Renal cortex interstitium (tissue), 11 donors: ENCODE measurements around the gene ATP9B. TPM values are rescaled to one million over a fixed set of nuclear protein-coding genes. Genes with fewer than 3 reads are reported as not detected.

Experiments
- DNase-seq, 11 donors: peaks; one replicate each; pipeline ENCODE4 v3.0.0-alpha.2; 2013; ENCODE audit warnings: low read depth in 9 of 11, low spot score in 4 of 11; ENCODE audit errors: extremely low read depth in 1 of 11
- polyA plus RNA-seq, 3 donors: library from polyadenylated mRNA; unstranded; fragments of 120-200 nt; gene quantifications; one replicate each; pipeline ENCODE4 v1.2.1, GENCODE V29; 2013; ENCODE audit not compliant: insufficient read length in 3 of 3

Gene ATP9B
- polyA plus RNA-seq, 3 donors: 31.4 to 41.0 (median 38.5) TPM

DNA sequence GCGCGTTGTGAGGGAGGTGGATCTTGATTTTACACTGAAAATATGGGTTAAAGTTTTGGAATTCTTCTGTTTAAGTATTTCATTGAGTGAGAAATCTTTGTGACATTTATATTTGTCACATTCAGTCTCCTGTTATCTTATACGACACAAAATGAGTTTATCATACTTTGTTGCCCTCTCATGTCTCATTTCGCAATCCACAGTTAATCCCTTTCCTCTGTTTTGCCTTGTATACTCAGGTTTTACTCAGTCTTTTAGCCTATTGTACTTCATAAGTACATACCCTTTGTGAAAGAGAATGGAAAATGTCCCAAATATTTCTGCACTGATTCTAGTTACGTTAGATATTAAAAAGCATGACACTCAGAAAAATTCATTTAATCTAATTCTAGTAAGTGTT is 142.7 kb downstream of the ATP9B start:
- no peak for DNase-seq

DNA sequence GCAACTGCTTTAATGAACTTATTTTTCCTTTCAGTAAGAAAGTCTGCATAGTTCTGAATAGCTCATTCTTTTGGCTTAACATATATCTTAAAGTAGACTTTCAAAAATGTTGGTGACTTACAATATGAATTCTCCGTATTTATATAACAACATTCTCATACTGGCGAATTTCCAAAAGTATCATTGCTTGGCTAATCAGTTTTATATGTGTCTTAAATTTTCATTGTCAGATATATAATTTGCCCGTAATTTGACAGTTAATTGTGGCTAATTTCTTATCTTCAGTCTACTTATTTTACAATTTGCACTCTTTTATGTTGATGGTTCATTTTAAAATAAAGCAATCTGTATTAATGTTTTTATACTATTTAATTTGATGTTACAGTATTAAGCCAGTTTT is 144.9 kb downstream of the ATP9B start:
- no peak for DNase-seq

DNA sequence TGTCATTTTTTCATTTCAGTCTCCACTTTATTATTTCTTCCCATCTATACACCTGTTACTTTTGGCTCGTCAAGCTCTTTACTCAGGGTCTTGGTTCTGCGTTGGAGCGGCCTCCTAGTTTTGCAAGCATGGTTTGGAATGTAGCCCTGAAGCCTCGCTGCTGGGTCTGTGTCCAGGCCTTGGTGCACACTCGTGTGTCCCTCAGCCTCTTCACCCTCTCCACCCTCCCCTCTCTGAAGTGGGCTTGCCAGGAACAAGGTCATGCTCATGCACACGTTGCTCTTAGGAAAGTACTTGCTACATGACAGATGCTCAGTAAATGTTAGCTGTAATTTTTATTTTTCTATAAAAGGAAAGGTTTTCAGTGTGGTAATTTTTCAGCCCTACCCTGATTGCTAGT is 147.0 kb downstream of the ATP9B start:
- no peak for DNase-seq

DNA sequence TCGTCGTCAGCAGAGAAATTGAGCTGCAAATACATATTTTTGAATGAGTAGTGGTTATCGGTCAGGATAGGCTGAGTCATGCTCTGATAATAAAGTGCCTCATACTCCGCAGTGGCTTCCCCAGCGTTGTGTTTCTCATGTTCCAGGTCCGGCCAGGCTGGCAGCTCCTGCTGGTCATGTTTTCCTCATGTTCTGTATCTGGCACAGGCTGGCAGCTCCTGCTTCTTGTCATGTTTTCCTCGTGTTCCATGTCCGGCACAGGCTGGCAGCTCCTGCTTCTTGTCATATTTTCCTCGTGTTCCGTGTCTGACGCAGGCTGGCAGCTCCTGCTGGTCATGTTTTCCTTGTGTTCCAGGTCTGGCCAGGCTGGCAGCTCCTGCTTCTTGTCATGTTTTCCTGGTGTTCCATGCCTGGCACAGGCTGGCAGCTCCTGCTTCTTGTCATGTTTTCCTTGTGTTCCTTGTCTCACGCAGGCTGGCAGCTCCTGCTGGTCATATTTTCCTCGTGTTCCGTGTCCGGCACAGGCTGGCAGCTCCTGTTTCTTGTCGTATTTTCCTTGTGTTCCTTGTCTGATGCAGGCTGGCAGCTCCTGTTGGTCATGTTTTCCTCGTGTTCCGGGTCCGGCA is 148.9 kb downstream of the ATP9B start:
- DNase-seq: no peak

DNA sequence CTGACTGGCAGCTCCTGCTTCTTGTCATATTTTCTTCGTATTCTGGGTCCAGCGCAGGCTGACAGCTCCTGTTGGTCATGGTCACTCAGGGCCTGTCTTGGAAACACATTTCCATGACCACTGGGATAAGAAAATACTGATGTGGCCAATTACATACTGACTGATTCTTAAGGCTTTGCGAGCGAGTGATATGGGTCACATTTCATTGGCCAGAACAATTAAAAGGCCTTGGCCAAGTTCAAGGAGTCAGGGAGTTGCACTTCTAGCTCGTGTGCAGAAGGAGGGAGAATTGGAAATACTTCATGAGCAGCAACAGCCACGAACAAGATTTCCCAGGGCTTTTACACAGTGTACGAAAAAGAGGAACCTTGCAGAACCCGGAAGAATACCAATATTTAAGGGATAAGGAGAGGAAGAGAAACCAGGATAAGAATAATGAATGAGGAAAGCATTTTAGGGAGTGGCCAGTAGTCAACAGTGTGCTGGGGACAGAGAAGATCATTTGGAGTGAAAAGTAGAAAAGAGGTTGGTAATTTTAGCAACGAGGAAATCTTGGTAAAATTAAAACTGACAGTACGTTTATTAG is 149.5 kb downstream of the ATP9B start:
- no peak for DNase-seq

DNA sequence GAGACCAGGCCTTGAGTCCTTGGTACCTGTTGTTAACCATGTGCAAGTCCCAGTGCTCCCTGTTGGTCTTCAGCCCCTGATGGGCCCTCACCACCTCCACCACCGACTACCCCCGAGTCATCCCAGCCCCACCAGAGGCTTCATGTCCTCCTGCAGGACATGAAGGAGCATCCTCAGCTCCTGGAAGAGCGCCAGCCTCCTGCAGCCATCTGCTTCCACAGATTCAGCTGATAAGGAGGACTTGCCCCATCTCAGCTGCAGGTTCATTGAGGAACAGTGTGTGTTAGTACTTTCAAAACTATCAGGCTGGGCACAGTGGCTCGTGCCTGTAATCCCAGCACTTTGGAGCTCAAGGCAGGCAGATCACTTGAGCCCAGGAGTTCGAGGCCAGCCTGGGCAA is 151.9 kb downstream of the ATP9B start:
- no peak for DNase-seq

DNA sequence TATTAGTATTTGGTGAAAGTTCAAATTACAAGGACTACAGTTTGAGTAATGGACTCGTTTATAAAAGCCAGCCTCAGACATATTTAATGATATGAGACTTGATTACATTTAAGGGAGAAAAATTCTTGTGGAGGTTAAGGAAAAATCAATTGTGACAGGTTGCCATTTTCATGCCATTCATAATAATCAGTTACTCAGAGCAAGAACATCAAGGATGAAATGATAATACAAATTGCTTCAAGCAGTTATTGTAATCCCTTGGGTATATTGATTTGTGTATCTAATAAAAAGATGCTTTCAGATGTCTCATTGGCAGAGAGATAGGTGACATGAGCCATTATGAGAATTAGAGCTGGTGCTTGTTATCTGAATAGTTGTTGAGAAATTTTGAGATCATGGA is 153.6 kb downstream of the ATP9B start:
- no peak for DNase-seq

DNA sequence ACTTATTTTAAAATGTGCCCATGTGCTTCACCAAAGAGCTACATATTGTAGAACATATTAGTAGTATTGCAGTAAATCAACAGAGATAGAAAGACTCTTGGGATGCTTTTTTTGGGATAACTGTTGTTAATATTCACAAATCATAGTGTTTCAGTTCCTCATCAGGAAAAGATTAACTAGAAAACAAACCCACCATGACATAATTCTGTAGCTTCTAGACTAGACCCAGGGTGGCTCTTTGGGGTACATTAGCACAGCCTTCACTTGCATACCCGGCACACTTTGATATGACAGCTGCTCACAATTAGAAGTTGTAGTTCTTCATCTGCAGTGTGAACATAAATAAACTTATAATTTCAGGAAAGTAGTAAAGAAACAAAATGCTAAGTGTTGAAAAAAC is 154.2 kb downstream of the ATP9B start:
- DNase-seq: no peak

DNA sequence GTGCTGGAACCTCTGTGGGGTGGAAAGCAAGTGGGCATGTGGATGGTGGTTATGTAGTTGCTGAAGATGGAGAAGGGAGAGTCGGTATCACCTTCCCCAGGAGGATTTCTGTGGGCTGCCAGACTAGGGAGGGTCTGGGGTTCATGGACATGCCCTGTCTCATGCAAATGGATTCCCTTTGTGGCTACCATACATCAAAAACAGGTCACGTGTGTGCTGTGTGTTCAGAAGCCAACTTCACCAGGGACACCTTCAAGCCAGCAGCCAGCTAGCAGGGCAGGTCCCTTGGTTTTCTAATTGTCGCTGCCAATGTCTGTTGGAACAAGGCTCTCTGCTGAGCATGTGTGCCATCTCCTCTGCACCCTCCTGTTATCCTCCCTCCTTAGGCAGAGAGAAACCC is 155.2 kb downstream of the ATP9B start:
- DNase-seq: no peak

DNA sequence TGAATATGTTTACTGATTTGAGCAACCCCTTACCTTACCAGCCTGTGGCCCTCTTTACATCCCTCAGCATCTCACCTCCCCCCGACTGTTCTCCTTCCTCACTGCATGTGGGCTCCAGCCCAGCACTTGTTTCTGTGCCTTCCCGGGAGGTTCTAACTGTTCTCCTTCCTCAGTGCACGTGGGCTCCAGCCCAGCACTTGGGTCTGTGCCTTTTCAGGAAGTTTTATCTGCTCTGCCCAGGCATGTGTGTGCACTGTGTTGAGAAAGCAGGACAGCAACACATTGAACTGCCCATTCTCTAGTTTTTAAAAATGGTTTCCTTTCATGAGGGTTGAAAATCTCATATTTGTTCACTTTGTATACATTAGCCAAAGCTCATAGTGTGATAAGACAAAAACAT is 158.4 kb downstream of the ATP9B start:
- DNase-seq: no peak

DNA sequence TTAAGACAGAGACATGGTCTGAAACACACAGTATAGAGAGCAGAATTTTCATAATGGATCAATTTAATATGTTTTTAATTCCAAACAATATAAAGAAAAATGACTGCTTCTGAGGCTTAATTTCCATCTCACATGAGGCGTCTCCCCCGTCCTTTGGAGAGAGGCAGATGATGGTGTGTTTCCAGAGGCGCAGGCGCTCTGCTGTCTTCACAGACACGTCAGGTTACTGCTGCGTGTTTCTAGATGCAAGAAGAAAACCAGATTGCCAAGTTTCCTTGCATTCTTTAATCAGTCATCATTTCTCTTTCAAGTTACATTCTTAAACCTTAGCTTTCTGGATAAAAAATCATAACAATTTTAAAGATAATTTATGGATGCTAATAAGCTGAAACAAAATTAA is 160.2 kb downstream of the ATP9B start:
- no peak for DNase-seq

DNA sequence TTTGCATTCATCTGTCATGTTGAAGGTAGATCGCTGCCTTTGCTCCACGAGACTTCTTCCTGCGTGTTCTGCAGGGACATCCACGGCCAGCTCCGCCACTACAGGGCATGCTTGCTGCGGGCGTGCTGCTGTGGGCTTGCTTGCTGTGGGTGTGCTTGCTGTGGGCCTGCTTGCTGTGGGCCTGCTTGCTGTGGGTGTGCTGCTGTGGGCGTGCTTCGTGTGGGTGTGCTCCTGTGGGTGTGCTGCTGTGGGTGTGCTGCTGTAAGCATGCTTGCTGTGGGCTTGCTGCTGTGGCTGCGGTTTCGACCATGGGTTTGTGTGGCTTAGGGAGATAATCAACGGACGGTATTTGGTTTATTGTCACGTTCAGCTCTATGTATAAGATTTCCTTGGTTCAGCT is 165.2 kb downstream of the ATP9B start:
- no peak for DNase-seq

DNA sequence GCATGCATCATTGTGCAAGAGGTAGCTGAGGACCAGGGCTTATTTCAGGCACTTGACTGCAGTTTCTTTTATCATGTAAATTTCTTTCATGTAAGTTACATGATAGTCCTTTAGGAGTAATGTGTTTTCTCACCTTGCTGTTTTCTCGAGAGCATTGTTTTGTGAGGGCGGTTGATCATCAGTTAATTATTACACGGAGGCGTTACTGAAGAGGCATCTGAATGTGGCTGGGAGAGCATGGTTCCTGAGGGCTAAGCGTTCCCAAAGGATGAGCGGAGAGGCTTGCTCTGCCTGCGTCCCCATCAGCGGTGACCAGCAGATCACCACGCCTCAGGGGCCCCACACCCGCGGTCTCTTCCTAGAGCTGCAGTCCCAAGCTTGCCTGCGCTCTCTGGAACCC is 170.4 kb downstream of the ATP9B start:
- no peak for DNase-seq

DNA sequence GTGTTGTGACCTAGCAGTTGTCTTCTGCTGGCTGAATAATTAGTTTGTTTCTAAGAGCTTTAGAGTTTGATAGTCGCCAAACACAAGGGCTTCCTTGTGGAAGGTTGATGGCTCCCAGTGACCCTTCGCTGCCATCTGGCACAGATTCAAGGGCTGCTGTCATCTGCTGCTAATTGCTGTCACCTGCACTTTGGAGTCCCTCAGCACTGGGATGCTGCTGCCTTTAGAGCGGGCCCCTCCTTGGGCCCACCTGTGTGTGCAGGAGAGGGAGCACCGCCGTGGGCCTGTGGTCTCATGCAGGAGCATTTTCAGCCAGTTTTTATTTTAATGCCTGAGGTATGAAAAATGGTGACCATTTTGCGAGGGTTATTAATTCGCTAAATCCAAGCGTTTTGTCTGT is 172.6 kb downstream of the ATP9B start:
- no peak for DNase-seq

DNA sequence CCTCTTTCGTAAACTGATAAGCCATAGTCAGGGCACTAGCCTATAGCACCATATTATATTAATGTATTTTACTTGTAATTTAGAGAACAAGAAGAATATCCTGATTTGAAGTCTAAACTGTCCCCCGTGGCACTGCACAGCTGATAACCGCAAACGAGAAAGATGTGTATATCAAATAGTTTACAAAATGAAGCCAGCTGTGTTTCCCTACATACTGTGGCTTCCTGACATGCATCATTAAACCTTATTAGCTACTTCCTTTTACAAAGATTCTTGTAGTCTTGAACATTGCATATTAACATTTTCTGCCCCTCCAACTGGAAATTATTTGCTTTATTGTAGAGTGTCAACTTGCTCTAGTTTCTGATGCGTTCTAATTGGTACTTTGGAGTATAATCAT is 173.1 kb downstream of the ATP9B start:
- DNase-seq: peak in 6 of 11 donors; percentile 8 to 46 (median 30)

DNA sequence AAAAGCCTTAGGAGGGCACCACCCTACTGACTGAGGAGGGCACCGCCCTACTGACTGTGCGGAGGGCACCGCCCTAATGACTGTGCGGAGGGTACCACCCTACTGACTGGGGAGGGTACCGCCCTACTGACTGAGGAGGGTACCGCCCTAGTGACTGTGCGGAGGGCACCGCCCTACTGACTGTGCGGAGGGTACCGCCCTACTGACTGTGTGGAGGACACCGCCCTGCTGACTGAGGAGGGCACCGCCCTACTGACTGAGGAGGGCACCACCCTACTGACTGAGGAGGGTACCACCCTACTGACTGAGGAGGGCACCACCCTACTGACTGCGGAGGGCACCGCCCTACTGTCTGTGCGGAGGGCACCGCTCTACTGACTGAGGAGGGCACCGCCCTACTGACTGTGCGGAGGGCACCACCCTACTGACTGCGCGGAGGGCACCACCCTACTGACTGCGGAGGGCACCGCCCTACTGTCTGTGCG is 176.4 kb downstream of the ATP9B start:
- DNase-seq: no peak

DNA sequence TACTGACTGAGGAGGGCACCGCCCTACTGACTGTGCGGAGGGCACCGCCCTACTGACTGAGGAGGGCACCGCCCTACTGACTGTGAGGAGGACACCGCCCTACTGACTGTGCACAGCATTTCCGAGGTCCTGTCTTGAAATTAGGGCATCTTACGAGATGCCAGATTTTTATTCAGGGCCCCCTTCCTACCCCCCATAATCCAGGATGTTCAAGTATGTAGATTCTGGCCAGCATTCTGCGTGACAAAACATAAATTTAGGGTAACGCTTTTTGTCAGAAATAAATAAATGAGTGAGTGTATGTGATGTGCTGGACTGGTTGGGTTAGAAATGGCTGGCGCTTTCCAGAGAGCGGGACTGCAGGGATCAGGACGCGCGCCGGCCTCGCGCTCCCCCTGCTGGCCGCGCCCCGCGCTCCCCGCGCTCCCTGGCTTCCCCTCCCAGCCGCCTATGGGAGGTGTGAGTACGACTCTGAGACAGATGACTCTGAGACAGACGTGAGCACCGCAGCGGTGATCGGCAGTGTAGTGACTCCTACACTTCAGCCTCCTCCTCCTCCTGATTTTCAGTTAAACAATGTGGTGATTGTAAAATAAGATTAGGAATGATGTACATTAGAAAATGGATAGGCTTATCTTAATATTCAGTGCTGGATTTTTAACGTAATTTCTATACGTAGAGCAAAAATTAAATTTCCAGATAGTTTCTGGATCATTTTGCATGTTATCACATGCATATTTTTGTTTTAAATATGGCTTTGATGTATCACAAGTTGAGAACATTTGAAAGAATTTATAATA is 177.3 kb downstream of the ATP9B start:
- peak; percentile 31 to 67 (median 61) for DNase-seq

DNA sequence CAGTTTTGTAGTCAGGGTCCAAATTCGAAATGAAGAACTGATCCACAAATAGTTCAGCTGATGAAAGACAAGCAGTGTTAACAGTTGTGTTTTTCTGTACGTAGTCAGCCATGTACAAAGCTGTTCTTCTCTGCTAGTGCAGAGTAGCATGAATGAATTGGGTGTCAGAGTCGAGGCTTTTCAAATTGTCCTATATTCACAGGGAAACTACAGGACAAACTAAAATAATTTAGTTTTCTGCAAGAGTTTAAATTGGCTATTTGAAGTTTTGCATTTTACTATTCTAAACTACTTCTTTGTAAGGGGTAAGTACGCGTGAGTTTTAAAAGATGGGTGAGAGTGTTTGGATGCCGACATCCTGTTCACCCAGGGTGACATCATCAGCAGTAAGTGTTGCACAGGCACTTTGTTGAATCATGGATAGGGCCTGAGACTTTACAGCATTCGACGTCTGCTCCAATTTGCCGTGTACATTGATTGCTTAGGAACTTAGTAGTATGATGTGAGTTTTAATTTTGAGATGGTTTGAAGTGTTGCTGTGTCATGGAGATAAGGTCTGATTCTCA is 179.4 kb downstream of the ATP9B start:
- DNase-seq: no peak

DNA sequence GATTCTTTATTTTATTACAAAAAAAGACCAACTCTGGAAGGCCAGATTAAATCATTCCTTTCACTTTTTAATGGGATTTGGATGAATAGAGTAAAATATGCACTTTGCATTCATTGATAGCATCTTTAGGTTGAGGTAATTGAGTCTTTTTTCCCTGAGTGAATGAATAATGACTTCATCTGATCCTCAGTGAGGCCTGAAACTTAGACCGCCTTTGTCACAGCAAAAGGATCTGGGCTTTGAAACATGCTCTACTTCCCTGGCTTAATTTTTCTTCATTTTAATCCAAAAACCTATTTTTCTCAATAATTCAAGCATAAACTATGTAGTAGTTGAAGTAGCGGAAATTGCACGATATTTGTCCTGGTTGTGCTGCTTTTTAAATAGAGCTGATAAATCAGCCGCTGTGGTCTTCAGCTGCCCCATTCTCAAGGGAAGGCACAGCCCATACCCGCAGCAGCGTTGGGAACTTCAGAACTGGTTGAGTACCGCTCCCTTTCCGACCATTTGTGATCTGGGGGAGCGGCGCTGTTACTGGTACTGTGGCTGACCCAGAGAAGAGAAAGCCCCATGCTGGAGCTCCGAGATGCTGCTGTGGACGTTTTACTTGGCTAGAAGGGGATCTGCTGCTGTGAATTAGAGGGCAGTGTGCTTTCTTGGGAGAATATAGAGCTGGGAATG is 181.2 kb downstream of the ATP9B start:
- DNase-seq: no peak

DNA sequence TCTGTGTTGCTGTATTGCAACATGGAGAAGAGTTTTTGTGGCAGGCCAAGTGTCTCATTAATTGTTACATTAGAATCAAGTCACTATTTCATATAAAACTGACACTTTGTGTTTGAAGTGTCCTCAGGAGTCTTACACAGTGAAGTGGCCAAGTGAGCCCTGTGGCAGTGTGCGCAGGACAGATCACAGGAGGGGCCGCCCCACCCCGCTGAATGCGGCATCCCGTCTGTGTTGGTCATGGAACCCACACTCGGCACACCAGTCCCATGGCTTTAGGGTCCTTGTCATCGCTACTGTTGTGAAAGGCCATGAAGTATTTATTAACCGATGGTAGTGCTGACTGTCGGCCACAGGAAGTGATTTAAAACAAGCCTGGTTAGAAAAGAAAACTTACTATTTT is 181.8 kb downstream of the ATP9B start:
- no peak for DNase-seq
